A673 (cell line): Measurements from ENCODE around the gene NAV2. TPM values are rescaled to one million over a fixed set of nuclear protein-coding genes. Genes with fewer than 3 reads are reported as not detected.

ENCODE experiments used
- BruUV-seq: library from RNA; stranded (reverse); fragments of 400-500 nt; replicated peaks from 2 replicates; lab custom pipeline; 2021; lab: Mats Ljungman, UMichigan
- CTCF ChIA-PET: fragments of 300-600 bp; sonication (Branson Sonifier 250); formaldehyde crosslinking; loops from one replicate; lab custom pipeline; 2022; ENCODE audit warnings: antibody characterized with exemption; lab: Charles Lee
- POLR2A ChIA-PET: fragments of 300-600 bp; sonication (Branson Sonifier 250); formaldehyde crosslinking; loops from one replicate; lab custom pipeline; 2022; ENCODE audit warnings: antibody characterized with exemption; ENCODE audit not compliant: low non-redundant PET; lab: Charles Lee
- DNase-seq: peaks from one replicate; pipeline ENCODE4 v3.0.0-alpha.2; 2015; ENCODE audit warnings: low spot score
- H3K27ac ChIP-seq: fragments of 200-600 bp; sonication (generic); 2 replicates; pipeline ENCODE4 v1.5.1; 2016; ENCODE audit warnings: mixed run types, low read depth, mild to moderate bottlenecking, mixed read lengths, antibody characterized with exemption, low read length; ENCODE audit not compliant: poor library complexity, severe bottlenecking
- H3K27me3 ChIP-seq: fragments of 200-600 bp; sonication (generic); replicated peaks from 2 replicates; pipeline ENCODE4 v1.6.1; 2017; ENCODE audit warnings: mixed run types, low read depth, mild to moderate bottlenecking, mixed read lengths, antibody characterized with exemption, low read length; ENCODE audit not compliant: insufficient read depth, poor library complexity
- H3K36me3 ChIP-seq: fragments of 200-600 bp; sonication (generic); 2 replicates; pipeline ENCODE4 v1.6.1; 2016; ENCODE audit warnings: mixed run types, mild to moderate bottlenecking, mixed read lengths, antibody characterized with exemption, low read length; ENCODE audit not compliant: insufficient read depth, poor library complexity, severe bottlenecking
- H3K4me1 ChIP-seq: fragments of 200-600 bp; sonication (generic); 2 replicates; pipeline ENCODE4 v1.6.1; 2017; ENCODE audit warnings: mixed run types, mild to moderate bottlenecking, mixed read lengths, antibody characterized with exemption, low read length; ENCODE audit not compliant: insufficient read depth, poor library complexity, severe bottlenecking
- H3K4me3 ChIP-seq: fragments of 200-600 bp; sonication (generic); 2 replicates; pipeline ENCODE4 v1.5.1; 2016; ENCODE audit warnings: low read depth, mixed run types, mild to moderate bottlenecking, mixed read lengths, low read length; ENCODE audit not compliant: poor library complexity, severe bottlenecking
- H3K9me3 ChIP-seq: fragments of 200-600 bp; sonication (generic); 2 replicates; pipeline ENCODE4 v1.6.1; 2016; ENCODE audit warnings: mixed run types, low read depth, mild to moderate bottlenecking, mixed read lengths, antibody characterized with exemption, low read length; ENCODE audit not compliant: poor library complexity, severe bottlenecking
- EZH2 ChIP-seq: fragments of 200-600 bp; sonication (generic); IDR thresholded peaks from 2 replicates; pipeline ENCODE4 v1.6.1; 2017; ENCODE audit warnings: borderline replicate concordance, low read depth, mild to moderate bottlenecking, mixed read lengths, antibody characterized with exemption, low read length; ENCODE audit not compliant: poor library complexity, severe bottlenecking
- intact Hi-C: fragments of 100-400 bp; cut with micrococcal nuclease; formaldehyde crosslinking; loops from one replicate; pipeline ENCODE4 v1.10.0; 2022; ENCODE audit not compliant: unreplicated experiment
- total RNA-seq: library from RNA; stranded (reverse); gene quantifications from 2 replicates; pipeline ENCODE4 v1.2.3, GENCODE V29; 2021
- TF ChIP-seq, protein P1 (sequence below): fragments of 300-800, 200-600 bp; sonication (generic); conservative IDR thresholded peaks from 2 replicates; pipeline ENCODE4 v1.5.1; 2017; ENCODE audit warnings: low read depth, mild to moderate bottlenecking, antibody characterized with exemption, low read length, moderate library complexity, mixed read lengths

The NAV2 gene
- total RNA-seq, 1 experiment from 2014 or later, result not detected

DNA sequence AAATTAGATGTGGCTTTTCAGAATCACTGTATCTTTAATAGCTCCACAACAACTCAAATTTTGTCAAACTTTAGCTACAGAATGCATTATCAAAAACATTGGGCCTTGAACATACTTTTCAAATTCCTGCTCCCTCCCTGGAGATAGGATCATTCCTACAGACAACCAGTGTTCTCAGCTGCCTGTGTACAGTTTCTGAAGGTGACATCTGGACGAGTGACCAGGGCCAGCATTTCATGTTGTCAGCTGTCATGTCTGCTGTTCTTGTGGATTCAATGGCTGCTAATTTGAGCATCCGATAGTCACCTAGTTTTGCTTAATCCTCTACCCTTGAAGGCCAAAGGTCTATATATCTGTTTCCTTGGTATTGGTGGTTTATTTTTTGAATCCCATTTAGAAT is 259.5 kb downstream of the NAV2 start:
- DNase-seq, result no peak
- ChIA-PET POLR2A (no interaction called here), CTCF (no interaction called here)
- H3K36me3 ChIP-seq, result no peaks in the 10 kb centered on the region
- H3K4me1 ChIP-seq, result no peaks in the 10 kb centered on the region
- TF ChIP-seq, protein P1, sequence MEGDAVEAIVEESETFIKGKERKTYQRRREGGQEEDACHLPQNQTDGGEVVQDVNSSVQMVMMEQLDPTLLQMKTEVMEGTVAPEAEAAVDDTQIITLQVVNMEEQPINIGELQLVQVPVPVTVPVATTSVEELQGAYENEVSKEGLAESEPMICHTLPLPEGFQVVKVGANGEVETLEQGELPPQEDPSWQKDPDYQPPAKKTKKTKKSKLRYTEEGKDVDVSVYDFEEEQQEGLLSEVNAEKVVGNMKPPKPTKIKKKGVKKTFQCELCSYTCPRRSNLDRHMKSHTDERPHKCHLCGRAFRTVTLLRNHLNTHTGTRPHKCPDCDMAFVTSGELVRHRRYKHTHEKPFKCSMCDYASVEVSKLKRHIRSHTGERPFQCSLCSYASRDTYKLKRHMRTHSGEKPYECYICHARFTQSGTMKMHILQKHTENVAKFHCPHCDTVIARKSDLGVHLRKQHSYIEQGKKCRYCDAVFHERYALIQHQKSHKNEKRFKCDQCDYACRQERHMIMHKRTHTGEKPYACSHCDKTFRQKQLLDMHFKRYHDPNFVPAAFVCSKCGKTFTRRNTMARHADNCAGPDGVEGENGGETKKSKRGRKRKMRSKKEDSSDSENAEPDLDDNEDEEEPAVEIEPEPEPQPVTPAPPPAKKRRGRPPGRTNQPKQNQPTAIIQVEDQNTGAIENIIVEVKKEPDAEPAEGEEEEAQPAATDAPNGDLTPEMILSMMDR, result no peak
- no peak for TF ChIP-seq EZH2
- no peak overlapping the region for H3K4me3 ChIP-seq
- H3K9me3 ChIP-seq, result no peaks in the 10 kb centered on the region
- intact Hi-C loops, result no loop called here
- H3K27me3 ChIP-seq, result no peaks in the 10 kb centered on the region
- H3K27ac ChIP-seq, result no peak overlapping the region
- no TSS peak for BruUV-seq

DNA sequence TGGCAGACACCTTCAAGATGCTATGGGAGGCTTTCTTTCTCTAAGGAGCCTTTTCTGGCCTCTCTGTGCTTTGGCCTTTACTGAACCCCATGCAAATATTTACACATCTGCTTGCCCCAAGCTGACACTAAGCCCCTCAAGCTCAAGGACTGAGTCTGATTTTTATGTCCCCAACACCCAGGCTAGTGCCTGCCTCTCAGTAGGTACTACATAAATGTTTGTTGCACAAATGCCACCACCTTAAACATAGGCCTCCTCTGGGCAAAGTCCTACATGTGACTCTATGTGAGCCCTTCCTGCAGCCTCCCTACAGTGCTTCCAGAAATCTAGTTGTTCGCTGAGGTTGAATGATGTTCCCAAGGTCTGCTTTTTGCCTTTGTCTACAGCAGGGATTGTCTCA is 260.0 kb downstream of the NAV2 start:
- Histone ChIP-seq H3K4me1 (no peaks in the 10 kb centered on the region), H3K4me3 (no peak overlapping the region), H3K9me3 (no peaks in the 10 kb centered on the region), H3K36me3 (no peaks in the 10 kb centered on the region), H3K27me3 (no peaks in the 10 kb centered on the region), H3K27ac (no peak overlapping the region)
- intact Hi-C loops, result no loop called here
- TF ChIP-seq, protein P1, result no peak
- TF ChIP-seq EZH2, result no peak
- no TSS peak for BruUV-seq
- ChIA-PET CTCF (no interaction called here), POLR2A (no interaction called here)
- no peak for DNase-seq

DNA sequence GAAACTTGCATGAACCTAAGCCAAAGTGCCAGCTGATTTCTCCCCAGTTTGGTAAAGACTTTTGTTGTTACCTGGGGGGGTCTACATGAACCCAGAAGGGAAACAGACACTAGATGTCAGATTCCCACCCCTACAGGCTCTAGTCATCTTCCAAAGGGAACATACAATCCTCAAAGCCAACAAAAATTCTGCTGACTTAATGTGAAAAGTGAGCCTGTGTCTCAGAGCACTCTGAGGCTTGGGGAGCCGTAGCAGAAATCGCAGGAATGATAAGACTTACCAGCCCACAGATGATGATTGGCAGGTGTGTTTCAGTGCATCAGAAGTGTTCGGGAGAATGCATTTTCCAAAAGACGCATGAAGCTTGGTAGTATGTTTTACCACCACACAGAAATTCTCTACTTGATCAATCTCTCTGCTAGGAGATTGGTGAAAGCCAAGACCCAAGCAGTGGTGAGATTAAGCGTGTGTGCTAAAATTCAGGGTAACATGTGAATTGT is 260.5 kb downstream of the NAV2 start:
- Histone ChIP-seq H3K27ac (no peak overlapping the region), H3K4me3 (no peak overlapping the region), H3K27me3 (no peaks in the 10 kb centered on the region), H3K36me3 (no peaks in the 10 kb centered on the region), H3K4me1 (no peaks in the 10 kb centered on the region), H3K9me3 (no peaks in the 10 kb centered on the region)
- BruUV-seq, result no TSS peak
- no peak for DNase-seq
- intact Hi-C loops, result no loop called here
- ChIA-PET POLR2A (no interaction called here), CTCF (no interaction called here)
- TF ChIP-seq EZH2, result no peak
- TF ChIP-seq, protein P1, result no peak
